Astrocyte (in vitro differentiated cells and primary cell): ENCODE measurements around the gene MYO19. TPM values are rescaled to one million over a fixed set of nuclear protein-coding genes. Genes with fewer than 3 reads are reported as not detected.

Source experiments
- DNase-seq: peaks from one replicate; pipeline ENCODE4 v3.0.0-alpha.2; 2010; ENCODE audit warnings: low read depth
- FAIRE-seq: peaks from 2 replicates; lab custom pipeline; 2011; peaks lifted over from hg19 to GRCh38; lab: Jason Lieb, UNC
- H2AFZ ChIP-seq: 2 replicates; pipeline ENCODE4 v1.6.0; 2012; ENCODE audit warnings: low read depth, low read length, inconsistent platforms
- H3K27ac ChIP-seq: 2 replicates; pipeline ENCODE4 v1.5.1; 2011; ENCODE audit warnings: low read depth, low read length, inconsistent platforms
- H3K27me3 ChIP-seq: 2 replicates; pipeline ENCODE4 v1.6.0; 2011; ENCODE audit warnings: low read length, inconsistent platforms; ENCODE audit not compliant: insufficient read depth
- H3K36me3 ChIP-seq: 2 replicates; pipeline ENCODE4 v1.5.1; 2011; ENCODE audit warnings: low read length, inconsistent platforms; ENCODE audit not compliant: insufficient read depth
- H3K4me1 ChIP-seq: 2 replicates; pipeline ENCODE4 v1.5.1; 2011; ENCODE audit warnings: low read length, inconsistent platforms; ENCODE audit not compliant: insufficient read depth
- H3K4me2 ChIP-seq: 2 replicates; pipeline ENCODE4 v1.6.0; 2012; ENCODE audit warnings: low read length, inconsistent platforms
- H3K4me3 ChIP-seq: 2 replicates; pipeline ENCODE4 v1.5.1; 2011; ENCODE audit warnings: low read depth, mild to moderate bottlenecking, low read length, inconsistent platforms; ENCODE audit not compliant: insufficient read depth
- H3K79me2 ChIP-seq: 2 replicates; pipeline ENCODE4 v1.6.0; 2012; ENCODE audit warnings: mild to moderate bottlenecking, low read length, inconsistent platforms; ENCODE audit not compliant: insufficient read depth
- H3K9ac ChIP-seq: 2 replicates; pipeline ENCODE4 v1.6.0; 2012; ENCODE audit warnings: mild to moderate bottlenecking, low read length, inconsistent platforms
- H3K9me3 ChIP-seq: 2 replicates; pipeline ENCODE4 v1.5.1; 2012; ENCODE audit warnings: low read depth, mild to moderate bottlenecking, low read length, inconsistent platforms; ENCODE audit not compliant: insufficient read depth
- H4K20me1 ChIP-seq: 2 replicates; pipeline ENCODE4 v1.6.0; 2012; ENCODE audit warnings: low read length, inconsistent platforms; ENCODE audit not compliant: insufficient read depth
- H3K27ac Mint-ChIP-seq: one replicate; pipeline ENCODE4 v1.8.0; 2021; ENCODE audit warnings: mild to moderate bottlenecking, mixed read lengths; ENCODE audit not compliant: unreplicated experiment
- H3K27me3 Mint-ChIP-seq: one replicate; pipeline ENCODE4 v1.8.0; 2021; ENCODE audit warnings: low read depth, mixed read lengths; ENCODE audit not compliant: unreplicated experiment
- H3K36me3 Mint-ChIP-seq: one replicate; pipeline ENCODE4 v1.8.0; 2021; ENCODE audit warnings: low read depth, mixed read lengths; ENCODE audit not compliant: unreplicated experiment
- H3K4me1 Mint-ChIP-seq: one replicate; pipeline ENCODE4 v1.8.0; 2021; ENCODE audit warnings: low read depth, mixed read lengths; ENCODE audit not compliant: unreplicated experiment
- H3K4me3 Mint-ChIP-seq: one replicate; pipeline ENCODE4 v1.8.0; 2021; ENCODE audit warnings: mild to moderate bottlenecking, moderate library complexity, mixed read lengths; ENCODE audit not compliant: unreplicated experiment
- H3K9me3 Mint-ChIP-seq: one replicate; pipeline ENCODE4 v1.8.0; 2021; ENCODE audit warnings: mild to moderate bottlenecking, mixed read lengths; ENCODE audit not compliant: unreplicated experiment
- EZH2 ChIP-seq: IDR thresholded peaks from 2 replicates; pipeline ENCODE4 v1.6.1; 2012; ENCODE audit warnings: mild to moderate bottlenecking, low read length, inconsistent platforms; ENCODE audit not compliant: insufficient read depth
- total RNA-seq: library from RNA; stranded (reverse); gene quantifications from 2 replicates; pipeline ENCODE4 v1.2.1, GENCODE V29; 2021
- TF ChIP-seq, protein P1 (sequence below): IDR thresholded peaks from 2 replicates; pipeline ENCODE4 v1.5.1; 2011; ENCODE audit warnings: low read depth, mild to moderate bottlenecking, inconsistent platforms, low read length, moderate library complexity; ENCODE audit not compliant: insufficient read depth

MYO19 gene
- total RNA-seq, 1 donor from 2014 or later: 42.9 TPM

DNA sequence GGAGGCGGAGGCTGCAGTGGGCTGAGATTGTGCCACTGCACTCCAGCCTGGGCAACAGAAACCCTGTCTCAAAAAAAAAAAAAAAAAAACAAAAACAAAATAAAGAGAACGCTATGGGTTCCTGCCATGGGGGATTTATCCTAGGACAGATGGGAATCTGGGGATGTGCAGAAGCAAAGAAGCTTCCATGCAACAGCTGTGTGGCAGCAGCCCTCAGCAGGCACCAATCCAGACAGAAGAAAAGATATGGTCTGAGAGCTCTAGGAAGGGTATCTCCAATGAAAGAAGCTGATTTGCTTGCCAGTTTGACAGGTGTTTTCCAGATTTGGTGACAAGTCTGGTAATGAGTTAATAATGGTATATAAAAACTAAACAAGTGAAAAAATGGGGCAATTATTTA is 11.6 kb downstream of the MYO19 start:
- no peak overlapping the region for H3K27ac Mint-ChIP-seq
- H3K36me3 ChIP-seq: peaks cover 42% of the 10 kb centered on the region
- H3K36me3 Mint-ChIP-seq: peaks cover 20% of the 10 kb centered on the region
- H3K9me3 ChIP-seq: no peaks in the 10 kb centered on the region
- H3K4me2 ChIP-seq: no peak overlapping the region
- no peak overlapping the region for H3K4me3 Mint-ChIP-seq
- no peak overlapping the region for H2AFZ ChIP-seq
- no peak overlapping the region for H3K9ac ChIP-seq
- TF ChIP-seq EZH2: no peak
- TF ChIP-seq, protein P1, sequence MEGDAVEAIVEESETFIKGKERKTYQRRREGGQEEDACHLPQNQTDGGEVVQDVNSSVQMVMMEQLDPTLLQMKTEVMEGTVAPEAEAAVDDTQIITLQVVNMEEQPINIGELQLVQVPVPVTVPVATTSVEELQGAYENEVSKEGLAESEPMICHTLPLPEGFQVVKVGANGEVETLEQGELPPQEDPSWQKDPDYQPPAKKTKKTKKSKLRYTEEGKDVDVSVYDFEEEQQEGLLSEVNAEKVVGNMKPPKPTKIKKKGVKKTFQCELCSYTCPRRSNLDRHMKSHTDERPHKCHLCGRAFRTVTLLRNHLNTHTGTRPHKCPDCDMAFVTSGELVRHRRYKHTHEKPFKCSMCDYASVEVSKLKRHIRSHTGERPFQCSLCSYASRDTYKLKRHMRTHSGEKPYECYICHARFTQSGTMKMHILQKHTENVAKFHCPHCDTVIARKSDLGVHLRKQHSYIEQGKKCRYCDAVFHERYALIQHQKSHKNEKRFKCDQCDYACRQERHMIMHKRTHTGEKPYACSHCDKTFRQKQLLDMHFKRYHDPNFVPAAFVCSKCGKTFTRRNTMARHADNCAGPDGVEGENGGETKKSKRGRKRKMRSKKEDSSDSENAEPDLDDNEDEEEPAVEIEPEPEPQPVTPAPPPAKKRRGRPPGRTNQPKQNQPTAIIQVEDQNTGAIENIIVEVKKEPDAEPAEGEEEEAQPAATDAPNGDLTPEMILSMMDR: no peak
- DNase-seq: no peak
- H4K20me1 ChIP-seq: peaks cover 12% of the 10 kb centered on the region
- FAIRE-seq: no peak
- no peaks in the 10 kb centered on the region for H3K27me3 ChIP-seq
- H3K4me1 Mint-ChIP-seq: peaks cover 8% of the 10 kb centered on the region
- no peaks in the 10 kb centered on the region for H3K27me3 Mint-ChIP-seq
- H3K4me1 ChIP-seq: peaks cover 6% of the 10 kb centered on the region
- no peak overlapping the region for H3K4me3 ChIP-seq
- H3K79me2 ChIP-seq: peaks cover 13% of the 10 kb centered on the region
- no peak overlapping the region for H3K27ac ChIP-seq
- H3K9me3 Mint-ChIP-seq: peaks cover 2% of the 10 kb centered on the region

DNA sequence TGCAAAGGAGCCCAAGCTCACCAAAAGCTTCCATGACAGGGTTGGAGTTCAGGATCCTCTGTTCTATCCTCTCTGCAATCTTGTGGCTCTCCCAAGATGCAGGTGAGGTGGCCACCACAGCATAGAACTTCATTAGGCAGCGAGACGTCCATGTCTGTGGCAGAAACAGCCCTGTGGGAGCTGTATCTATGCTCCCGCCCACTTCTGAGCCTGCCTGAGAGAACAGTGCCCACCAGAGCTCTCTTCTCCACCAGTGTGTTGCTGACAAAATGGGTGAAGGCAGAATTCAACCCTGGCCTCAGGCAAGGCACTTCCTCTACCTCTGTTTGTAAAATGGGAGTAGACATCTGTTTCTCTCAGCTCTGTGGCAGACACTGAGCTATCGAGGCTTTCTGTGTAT is 18.8 kb downstream of the MYO19 start:
- DNase-seq (no peak), FAIRE-seq (no peak)
- no peak overlapping the region for H3K4me3 Mint-ChIP-seq
- Histone ChIP-seq H3K9me3 (no peaks in the 10 kb centered on the region), H3K27me3 (no peaks in the 10 kb centered on the region), H2AFZ (no peak overlapping the region), H3K79me2 (no peaks in the 10 kb centered on the region), H3K4me3 (no peak overlapping the region), H3K4me1 (no peaks in the 10 kb centered on the region), H4K20me1 (peaks cover 5% of the 10 kb centered on the region), H3K4me2 (no peak overlapping the region), H3K27ac (no peak overlapping the region), H3K9ac (no peak overlapping the region), H3K36me3 (peaks cover 24% of the 10 kb centered on the region)
- TF ChIP-seq EZH2: no peak
- TF ChIP-seq, protein P1: no peak
- no peaks in the 10 kb centered on the region for H3K27me3 Mint-ChIP-seq
- no peak overlapping the region for H3K27ac Mint-ChIP-seq
- no peaks in the 10 kb centered on the region for H3K9me3 Mint-ChIP-seq
- peaks cover 11% of the 10 kb centered on the region for H3K36me3 Mint-ChIP-seq
- H3K4me1 Mint-ChIP-seq: no peaks in the 10 kb centered on the region

DNA sequence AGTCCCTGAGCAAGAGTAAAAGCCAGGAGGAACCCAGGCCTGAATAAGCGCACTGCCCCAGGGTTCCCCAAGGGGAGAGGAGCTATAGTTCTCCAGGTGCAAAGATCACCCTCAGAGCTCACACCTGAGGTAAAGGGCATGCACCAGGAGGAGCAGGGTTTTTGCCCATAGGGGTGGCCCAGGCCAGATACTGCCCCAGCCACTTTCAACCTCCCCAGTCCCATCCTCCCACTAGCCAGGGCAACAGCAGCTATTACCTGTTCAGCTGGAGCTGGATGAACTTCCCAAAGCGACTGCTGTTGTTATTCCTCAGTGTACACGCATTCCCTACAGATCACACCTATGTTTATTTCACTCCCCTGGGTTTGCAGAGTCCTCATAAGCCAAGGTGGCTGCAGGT is 19.8 kb downstream of the MYO19 start:
- Histone ChIP-seq H3K79me2 (no peaks in the 10 kb centered on the region), H3K36me3 (peaks cover 17% of the 10 kb centered on the region), H4K20me1 (peaks cover 5% of the 10 kb centered on the region), H3K4me2 (no peak overlapping the region), H3K4me1 (no peaks in the 10 kb centered on the region), H3K27me3 (no peaks in the 10 kb centered on the region), H2AFZ (no peak overlapping the region), H3K27ac (no peak overlapping the region), H3K9me3 (no peaks in the 10 kb centered on the region), H3K4me3 (no peak overlapping the region), H3K9ac (no peak overlapping the region)
- Mint-ChIP-seq H3K27me3 (no peaks in the 10 kb centered on the region), H3K9me3 (no peaks in the 10 kb centered on the region), H3K36me3 (peaks cover 15% of the 10 kb centered on the region), H3K4me3 (no peak overlapping the region), H3K4me1 (no peaks in the 10 kb centered on the region), H3K27ac (no peak overlapping the region)
- DNase-seq (no peak), FAIRE-seq (no peak)
- TF ChIP-seq, protein P1: no peak
- TF ChIP-seq EZH2: no peak
